Ascending aorta (tissue), 2 donors: ENCODE data around the gene SLC7A8. TPM values are rescaled to one million over a fixed set of nuclear protein-coding genes. Genes with fewer than 3 reads are reported as not detected.

Experiments used
- DNase-seq, 2 donors: peaks; one replicate each; pipeline ENCODE4 v3.0.0-alpha.2; 2019; ENCODE audit warnings: low spot score in 2 of 2
- H3K27ac ChIP-seq, 2 donors: fragments of 200-600 bp; sonication (generic); one replicate each; pipeline ENCODE4 v1.5.1; 2016 to 2017; ENCODE audit warnings: mild to moderate bottlenecking in 1 of 2
- H3K27me3 ChIP-seq: fragments of 200-600 bp; sonication (generic); one replicate; pipeline ENCODE4 v1.5.1; 2017
- H3K36me3 ChIP-seq, 2 donors: fragments of 200-600 bp; sonication (generic); one replicate each; pipeline ENCODE4 v1.5.1; 2016
- H3K4me1 ChIP-seq, 2 donors: fragments of 200-600 bp; sonication (generic); one replicate each; pipeline ENCODE4 v1.5.1; 2016 to 2017; ENCODE audit warnings: mild to moderate bottlenecking in 1 of 2
- H3K4me3 ChIP-seq, 2 donors: fragments of 200-600 bp; sonication (generic); one replicate each; pipeline ENCODE4 v1.5.1; 2016 to 2017; ENCODE audit warnings: mild to moderate bottlenecking in 1 of 2
- H3K9me3 ChIP-seq, 2 donors: fragments of 200-600 bp; sonication (generic); one replicate each; pipeline ENCODE4 v1.5.1; 2016
- intact Hi-C: fragments of 100-400 bp; cut with DNase I; formaldehyde crosslinking; loops from one replicate; pipeline ENCODE4 v1.15.1; 2023
- total RNA-seq: library from RNA; depleted of rRNA; stranded (reverse); fragments of >200 nt; gene quantifications from one replicate; pipeline ENCODE4 v1.1.0, GENCODE V29; 2016
- TF ChIP-seq, protein P1 (sequence below), 3 experiments: fragments of 200-600 bp in 2 of 3; fragments of 450-650 bp in 1 of 3; sonication (generic) in 2 of 3; IDR thresholded peaks; one replicate each; pipeline ENCODE4 v1.5.1; 2016 to 2019; ENCODE audit warnings: antibody characterized with exemption in 3 of 3, mild to moderate bottlenecking in 1 of 3, moderate library complexity in 1 of 3

SLC7A8 gene
- total RNA-seq, 1 donor from 2014 or later = 59.9 TPM

DNA sequence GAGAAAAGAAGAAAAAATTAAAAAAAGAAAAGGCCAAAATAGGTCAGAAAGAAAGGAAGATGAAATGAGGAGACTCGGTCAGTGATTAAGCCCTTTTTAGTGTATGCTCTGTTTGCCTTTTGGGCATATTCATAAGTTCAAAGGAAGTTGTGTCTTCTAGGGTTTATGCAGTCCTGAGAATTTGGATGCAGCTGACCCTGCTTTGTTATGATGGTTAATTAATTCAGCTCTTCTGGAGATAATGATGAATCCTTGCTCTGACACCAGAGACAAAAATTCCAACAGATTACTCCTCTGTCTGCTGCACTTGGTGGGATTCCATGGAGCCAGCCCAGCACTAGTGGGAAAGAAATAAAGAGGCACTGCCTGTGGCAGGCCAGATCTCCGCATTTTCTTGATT is 4.5 kb upstream of the SLC7A8 start:
- intact Hi-C loops = loop anchor here (1.0 kb wide), 1 partner anchor 68 kb away; no protein-coding TSS in a partner anchor
- H3K27me3 ChIP-seq = no peaks in the 10 kb centered on the region
- H3K4me1 ChIP-seq = no peaks in the 10 kb centered on the region
- no peak for DNase-seq
- H3K36me3 ChIP-seq = no peaks in the 10 kb centered on the region
- no peaks in the 10 kb centered on the region for H3K9me3 ChIP-seq
- TF ChIP-seq, protein P1, sequence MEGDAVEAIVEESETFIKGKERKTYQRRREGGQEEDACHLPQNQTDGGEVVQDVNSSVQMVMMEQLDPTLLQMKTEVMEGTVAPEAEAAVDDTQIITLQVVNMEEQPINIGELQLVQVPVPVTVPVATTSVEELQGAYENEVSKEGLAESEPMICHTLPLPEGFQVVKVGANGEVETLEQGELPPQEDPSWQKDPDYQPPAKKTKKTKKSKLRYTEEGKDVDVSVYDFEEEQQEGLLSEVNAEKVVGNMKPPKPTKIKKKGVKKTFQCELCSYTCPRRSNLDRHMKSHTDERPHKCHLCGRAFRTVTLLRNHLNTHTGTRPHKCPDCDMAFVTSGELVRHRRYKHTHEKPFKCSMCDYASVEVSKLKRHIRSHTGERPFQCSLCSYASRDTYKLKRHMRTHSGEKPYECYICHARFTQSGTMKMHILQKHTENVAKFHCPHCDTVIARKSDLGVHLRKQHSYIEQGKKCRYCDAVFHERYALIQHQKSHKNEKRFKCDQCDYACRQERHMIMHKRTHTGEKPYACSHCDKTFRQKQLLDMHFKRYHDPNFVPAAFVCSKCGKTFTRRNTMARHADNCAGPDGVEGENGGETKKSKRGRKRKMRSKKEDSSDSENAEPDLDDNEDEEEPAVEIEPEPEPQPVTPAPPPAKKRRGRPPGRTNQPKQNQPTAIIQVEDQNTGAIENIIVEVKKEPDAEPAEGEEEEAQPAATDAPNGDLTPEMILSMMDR (IDR thresholded peaks at IDR 0.05) = no peak
- no peak overlapping the region for H3K27ac ChIP-seq
- no peak overlapping the region for H3K4me3 ChIP-seq

DNA sequence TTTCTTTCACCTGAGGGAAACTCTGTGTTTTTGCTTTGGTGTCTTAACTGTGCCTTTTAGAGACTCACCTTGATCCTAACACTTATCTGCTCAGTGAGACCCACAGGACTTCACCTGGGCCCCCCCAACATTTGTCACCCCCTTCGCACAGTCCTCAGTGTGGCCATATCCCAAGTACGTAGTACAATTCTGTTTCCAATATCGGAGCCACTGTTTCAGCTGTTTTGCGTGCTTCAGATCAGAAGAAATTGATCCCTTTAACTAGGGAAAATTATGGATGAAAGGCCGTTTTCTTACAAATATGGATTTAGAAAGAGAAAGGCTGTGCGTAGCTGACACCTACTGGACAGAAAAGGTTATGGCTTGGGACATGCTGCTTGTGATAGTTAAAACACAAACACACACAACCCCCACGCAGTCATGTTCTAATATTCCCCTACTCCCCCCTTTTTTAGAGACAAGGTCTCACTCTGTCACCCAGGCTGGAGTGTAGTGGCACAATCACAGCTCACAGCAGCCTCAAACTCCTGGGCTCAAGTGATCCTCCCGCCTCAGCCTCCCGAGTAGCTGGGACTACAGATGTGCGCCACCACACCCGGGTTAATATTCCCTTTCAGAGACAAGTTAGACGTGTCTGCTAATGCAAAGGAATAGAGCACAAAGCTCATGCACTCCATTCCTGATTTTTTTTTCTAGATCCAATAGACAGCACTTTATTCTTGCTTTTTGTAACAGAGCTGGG is 3.6 kb upstream of the SLC7A8 start:
- Histone ChIP-seq H3K4me3 (no peak overlapping the region), H3K36me3 (no peaks in the 10 kb centered on the region), H3K4me1 (no peaks in the 10 kb centered on the region), H3K9me3 (no peaks in the 10 kb centered on the region), H3K27me3 (no peaks in the 10 kb centered on the region), H3K27ac (no peak overlapping the region)
- TF ChIP-seq, protein P1 (IDR thresholded peaks at IDR 0.05) = peak; percentile 82 to 85 (median 85)
- DNase-seq = peak in 1 of 2 donors; percentile 77
- intact Hi-C loops = loop anchor here (1.0 kb wide), 1 partner anchor 67 kb away; no protein-coding TSS in a partner anchor

DNA sequence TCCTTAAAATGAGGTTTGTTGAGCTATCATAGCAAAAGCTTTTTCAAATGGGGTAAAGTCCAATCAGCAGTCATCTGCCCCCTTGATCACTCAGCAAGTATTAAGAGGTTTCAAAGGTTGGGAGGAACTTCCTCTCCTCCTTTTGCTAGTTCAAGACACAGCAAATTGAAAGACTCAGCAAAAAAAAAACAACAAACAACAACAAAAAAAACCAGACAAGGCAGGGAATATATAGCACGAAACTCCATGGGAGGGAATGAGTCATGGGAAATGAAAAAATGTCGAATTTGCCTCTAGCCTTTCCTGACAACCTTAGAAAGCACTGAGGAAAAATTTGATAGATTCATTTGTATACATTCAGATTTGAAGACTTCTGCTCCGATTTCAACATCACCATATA is 1.6 kb upstream of the SLC7A8 start:
- Histone ChIP-seq H3K4me3 (no peak overlapping the region), H3K27me3 (no peaks in the 10 kb centered on the region), H3K4me1 (peaks cover 0 to 2% of the 10 kb centered on the region in 2 donors), H3K27ac (no peak overlapping the region), H3K36me3 (no peaks in the 10 kb centered on the region), H3K9me3 (no peaks in the 10 kb centered on the region)
- DNase-seq = no peak
- TF ChIP-seq, protein P1 (IDR thresholded peaks at IDR 0.05) = no peak
- intact Hi-C loops = no loop called here

DNA sequence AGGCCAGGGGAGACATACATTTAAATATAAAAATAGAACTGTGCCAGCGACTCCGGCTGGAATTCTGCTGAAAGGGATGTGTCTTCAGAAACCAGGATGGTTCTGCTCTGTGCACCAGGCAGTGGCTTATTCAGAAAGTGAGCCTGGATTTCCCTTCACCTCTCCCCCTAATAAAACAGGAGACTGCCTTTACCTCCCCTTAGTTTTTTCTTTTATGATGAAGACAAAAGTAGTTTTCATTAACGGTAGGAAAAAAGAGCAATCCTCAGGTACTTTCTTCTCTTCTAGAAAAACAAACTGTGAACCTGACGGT is 346 bp downstream of the SLC7A8 start:
- intact Hi-C loops = loop anchor here (1.0 to 5.0 kb wide), 3 partner anchors 41 to 119 kb away; partner anchors contain the start of gene PPP1R3E
- Histone ChIP-seq H3K4me3 (peak overlapping the region; percentile 59 to 73), H3K27ac (peak overlapping the region; percentile 49 to 72), H3K9me3 (no peaks in the 10 kb centered on the region), H3K36me3 (no peaks in the 10 kb centered on the region), H3K27me3 (no peaks in the 10 kb centered on the region), H3K4me1 (peaks cover 0 to 2% of the 10 kb centered on the region in 2 donors)
- DNase-seq = no peak
- TF ChIP-seq, protein P1 (IDR thresholded peaks at IDR 0.05) = no peak

DNA sequence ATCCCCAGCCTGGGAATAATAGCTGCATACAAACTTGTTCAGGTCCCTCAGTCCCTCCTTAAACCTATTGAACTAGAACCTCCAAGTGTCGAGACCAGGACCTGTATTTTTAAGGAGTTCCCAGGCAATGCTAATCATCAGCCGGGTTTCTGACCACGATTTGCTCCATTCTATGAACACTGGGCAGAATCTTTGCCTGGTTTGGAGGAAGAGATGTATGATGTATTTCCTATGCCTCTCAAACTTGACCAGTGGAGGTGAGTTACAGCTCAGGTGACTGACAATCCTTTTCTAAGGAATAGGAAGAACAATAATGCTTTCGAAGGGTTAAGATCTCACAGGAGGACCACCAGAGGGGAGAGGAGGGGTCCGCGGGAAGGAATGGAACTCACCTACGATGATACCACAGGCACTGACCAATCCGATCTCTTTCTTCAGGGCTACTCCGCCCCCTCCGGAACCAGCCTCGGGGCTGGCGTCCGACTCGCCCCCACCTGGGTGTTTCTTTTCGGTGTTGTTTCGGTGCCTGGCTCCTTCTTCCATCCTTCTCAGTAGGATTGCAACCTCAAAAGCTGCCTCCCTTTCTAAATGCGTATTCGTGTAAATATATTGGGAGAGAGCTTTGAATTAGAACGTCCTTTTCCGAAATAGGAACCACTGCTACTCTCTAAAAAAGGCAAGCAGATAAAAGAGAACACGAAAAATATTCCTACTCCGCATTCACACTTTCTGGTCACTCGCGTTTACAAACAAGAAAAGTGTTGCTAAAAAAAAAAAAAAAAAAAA is 895 bp downstream of the SLC7A8 start:
- no peaks in the 10 kb centered on the region for H3K9me3 ChIP-seq
- peak in 1 of 2 donors; percentile 77 for DNase-seq
- no peaks in the 10 kb centered on the region for H3K36me3 ChIP-seq
- intact Hi-C loops = loop anchor here (1.0 to 5.0 kb wide), 4 partner anchors 27 to 120 kb away; partner anchors contain the start of gene PPP1R3E
- peaks cover 0 to 2% of the 10 kb centered on the region in 2 donors for H3K4me1 ChIP-seq
- peak overlapping the region; percentile 49 to 72 for H3K27ac ChIP-seq
- H3K27me3 ChIP-seq = no peaks in the 10 kb centered on the region
- TF ChIP-seq, protein P1 (IDR thresholded peaks at IDR 0.05) = no peak
- peak overlapping the region; percentile 59 to 73 for H3K4me3 ChIP-seq
